ENCODE results near the gene FOXP1.
A peak's percentile ranks its signal among the peaks of the same experiment; 100 is the strongest.

FOXP1 gene

DNA sequence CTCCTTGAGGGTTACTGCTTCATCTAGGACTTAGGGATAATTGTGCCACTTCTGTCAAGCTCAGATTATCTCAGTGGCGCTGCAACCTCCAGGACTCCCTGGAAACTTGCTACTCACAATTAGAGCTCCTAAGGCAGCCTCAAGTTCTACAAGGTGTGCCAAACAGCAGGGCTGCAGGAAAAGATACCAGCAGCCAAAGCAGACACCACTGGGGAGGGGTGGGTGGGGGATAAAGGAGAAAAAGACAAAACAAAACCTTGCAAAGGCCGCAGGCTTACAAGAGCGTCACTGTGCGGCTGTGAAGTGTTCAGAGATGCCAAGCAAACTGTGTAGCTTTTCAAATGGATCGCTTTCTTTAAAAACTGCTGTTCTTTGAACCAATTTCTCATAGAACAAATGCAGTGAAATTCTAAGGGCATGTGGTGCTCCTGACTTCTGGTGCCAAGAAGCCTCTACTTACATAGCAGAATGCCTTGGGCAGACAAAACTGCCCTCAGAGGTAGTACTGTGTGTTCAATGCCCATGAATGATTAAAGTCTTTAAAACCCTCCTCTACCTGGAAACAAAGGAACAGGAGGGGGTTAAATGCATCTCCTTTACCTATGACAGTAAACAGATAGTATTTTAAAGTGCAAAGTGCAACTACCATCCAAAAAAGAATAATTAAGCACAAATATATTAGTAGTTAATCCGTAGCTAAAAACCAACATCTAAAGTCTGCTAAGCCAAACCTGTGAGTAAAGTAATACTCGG lies 353.4 kb downstream of the FOXP1 start:
- no peak overlapping the region for H3K4me3 ChIP-seq (ENCODE audit: low read length)
- DNase-seq (ENCODE audit: low read depth, low spot score): no peak

GRCh38 chr3:71228156-71228866 lies 355.2 kb downstream of the FOXP1 start:
- H3K4me3 ChIP-seq (ENCODE audit: low read length): no peak overlapping the region
- no peak for DNase-seq (ENCODE audit: low read depth, low spot score)

GRCh38 chr3:71227270-71227661 lies 356.3 kb downstream of the FOXP1 start:
- no peak overlapping the region for H3K4me3 ChIP-seq (ENCODE audit: low read length)
- no peak for DNase-seq (ENCODE audit: low read depth, low spot score)

DNA sequence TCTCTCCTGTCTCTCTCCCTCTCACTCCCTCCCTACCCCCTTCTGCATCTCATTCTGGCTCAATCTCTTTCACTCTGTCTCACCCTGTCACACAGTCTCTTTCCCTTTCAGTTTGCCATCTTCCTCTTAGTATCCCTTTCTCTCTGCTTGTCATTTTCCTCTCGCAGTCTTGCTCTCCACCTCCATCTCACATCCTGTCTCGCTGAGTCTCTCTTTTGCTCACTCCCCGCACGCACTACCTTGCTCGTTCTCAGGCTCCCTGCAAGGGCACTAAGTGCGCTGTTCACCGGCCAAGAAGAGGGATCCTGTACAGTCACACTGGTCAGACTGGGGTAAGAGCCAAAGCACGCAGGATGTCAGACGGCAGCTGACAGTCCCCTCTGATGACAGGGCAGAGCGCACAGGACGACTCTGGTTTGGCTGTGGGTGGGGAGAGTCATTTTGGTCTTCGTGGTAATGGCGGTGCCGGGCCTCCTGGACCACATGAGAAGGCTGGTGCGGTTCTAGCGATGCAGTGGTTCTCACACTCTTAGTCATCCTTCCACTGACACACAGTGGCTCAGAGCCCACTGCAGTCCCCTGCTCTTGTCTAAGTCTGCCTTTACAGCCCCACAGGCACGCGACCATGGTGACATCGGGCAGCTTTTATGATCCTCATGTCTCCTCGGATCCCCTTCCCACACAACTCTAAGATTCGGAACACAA lies 356.8 kb downstream of the FOXP1 start:
- no peak overlapping the region for H3K4me3 ChIP-seq (ENCODE audit: low read length)
- peak; percentile 27 for DNase-seq (ENCODE audit: low read depth, low spot score)

DNA sequence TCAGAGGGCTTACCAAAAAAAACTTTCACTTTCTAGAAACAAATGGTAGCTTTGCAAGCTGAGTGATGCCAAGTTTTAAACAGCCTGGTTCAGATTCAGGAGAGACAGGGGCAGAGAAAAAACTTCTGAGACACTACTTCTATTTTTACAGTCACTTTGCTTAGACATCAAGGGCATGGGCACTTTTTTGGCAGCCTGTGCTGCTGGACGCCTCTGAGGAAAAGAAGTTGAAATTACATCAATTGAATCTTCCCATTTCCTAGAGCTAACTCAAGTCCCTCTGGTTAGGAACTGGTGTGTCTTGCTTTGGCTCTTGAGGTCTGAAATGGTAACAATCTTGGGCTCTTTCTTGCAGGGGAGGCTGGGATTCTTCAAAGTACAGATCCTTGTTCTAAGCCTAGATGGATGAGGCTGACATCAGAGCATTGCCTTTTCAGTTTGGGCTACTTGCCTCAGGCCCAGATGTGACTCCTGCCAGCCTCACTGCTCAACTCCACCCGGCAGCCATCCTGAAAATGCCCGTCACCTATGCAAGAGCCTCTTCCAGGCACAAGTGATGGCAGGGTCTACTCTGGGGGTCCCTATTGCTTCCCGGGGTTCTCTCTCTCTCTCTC lies 357.5 kb downstream of the FOXP1 start:
- DNase-seq (ENCODE audit: low read depth, low spot score): no peak
- H3K4me3 ChIP-seq (ENCODE audit: low read length): no peak overlapping the region

DNA sequence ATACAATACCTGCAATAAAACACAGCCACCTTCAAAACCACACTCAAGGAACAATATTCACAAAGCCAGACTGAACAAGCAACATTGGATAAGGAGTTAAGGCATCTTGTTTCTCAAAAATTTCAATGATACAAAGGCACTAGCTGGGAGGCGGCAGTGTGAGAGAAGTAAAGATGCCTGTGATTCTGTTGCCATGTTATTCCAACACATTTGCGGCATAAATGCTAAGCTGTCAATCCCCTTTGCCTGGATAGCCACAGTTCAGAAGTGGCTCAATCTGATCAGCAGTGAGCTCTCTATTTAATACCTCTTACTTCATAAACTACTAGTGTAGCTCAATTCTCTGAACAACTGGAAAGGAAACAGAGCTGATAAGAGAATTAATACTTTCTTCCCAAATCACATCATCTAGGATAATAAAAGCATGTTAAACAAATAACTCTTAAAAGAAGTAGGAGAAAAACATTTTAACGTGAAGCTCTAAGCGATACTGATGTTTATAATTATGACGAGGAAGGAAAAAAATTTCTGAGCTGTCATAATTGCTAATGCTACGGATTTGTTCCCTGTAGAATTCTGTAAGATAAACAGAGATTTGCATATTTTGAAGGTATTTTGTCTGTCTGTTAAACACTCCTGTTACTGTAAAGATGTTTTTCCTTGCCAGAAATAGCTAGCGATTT lies 358.4 kb downstream of the FOXP1 start:
- H3K4me3 ChIP-seq (ENCODE audit: low read length): no peak overlapping the region
- DNase-seq (ENCODE audit: low read depth, low spot score): no peak

DNA sequence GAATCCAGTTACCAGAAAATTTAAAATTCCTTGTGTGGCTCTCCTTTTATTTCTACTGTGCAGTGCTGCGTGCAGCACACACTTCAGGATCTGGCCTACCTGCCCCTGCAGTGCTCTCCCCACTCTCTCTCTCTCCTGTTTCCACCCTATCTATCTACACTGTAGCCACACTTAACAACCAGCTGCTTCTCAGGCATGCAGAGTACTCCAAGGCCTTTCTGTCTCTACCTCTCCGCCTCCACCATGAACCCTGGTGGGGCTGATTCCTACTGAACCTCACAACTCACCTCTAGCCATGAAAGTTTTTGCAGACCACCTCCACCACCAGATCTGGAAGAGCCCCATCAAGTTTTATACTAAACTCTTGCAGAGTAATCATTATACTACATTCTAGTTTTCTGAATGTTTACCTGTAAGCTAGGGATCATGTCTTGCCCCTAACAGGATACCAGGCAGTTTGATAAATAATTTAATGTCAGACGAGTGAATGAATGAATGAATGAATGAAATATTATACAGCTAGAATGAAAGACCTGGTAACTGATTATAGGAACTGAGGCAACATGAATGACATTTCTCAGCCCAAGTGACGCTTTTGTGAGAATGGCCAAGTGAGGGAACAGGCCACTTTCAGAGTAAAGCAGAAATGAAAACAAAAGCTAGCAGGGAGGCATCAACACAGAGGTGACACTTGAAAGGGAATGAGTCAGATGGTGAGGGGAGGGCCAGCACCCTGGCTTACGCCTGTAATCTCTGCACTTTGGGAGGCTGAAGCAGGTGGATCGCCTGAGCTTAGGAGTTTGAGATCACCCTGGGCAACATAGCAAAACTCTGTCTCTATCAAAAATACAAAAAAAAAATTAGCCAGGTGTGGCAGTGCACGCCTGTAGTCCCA lies 363.5 kb downstream of the FOXP1 start:
- no peak overlapping the region for H3K4me3 ChIP-seq (ENCODE audit: low read length)
- DNase-seq (ENCODE audit: low read depth, low spot score): no peak

- H3K4me3 ChIP-seq (ENCODE audit: low read length): no peak overlapping the region
- no peak for DNase-seq (ENCODE audit: low read depth, low spot score)
Observed at GRCh38 chr3:71218508-71218907, 365.0 kb downstream of the FOXP1 start.

DNA sequence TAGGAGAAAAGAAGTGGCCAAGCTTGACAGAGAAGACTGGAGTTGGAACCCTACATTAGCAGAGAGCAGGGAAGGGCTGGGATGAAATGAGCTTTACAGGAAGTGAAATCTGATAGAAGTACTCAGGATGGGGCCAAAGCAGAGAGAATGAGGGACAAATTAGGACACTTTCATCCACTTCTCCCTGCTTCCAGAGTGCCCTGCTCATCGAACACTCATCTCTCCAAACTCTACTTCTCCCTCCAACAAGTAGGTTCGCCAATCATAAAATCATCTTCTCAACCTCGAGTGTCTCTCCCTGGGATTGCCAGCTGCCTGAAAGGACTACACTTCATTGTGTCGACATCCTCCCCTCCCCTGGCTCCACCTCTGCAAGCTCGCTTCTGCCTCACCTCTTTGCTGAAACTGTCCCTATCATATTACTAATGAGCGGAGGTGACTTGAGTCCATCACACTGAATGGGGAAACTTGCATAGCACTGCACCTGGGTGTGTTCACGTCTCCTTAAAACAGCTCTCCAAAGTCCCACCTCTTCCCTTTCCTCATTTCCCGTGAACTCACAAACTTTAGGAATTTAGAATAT lies 365.8 kb downstream of the FOXP1 start:
- no peak for DNase-seq (ENCODE audit: low read depth, low spot score)
- no peak overlapping the region for H3K4me3 ChIP-seq (ENCODE audit: low read length)

DNA sequence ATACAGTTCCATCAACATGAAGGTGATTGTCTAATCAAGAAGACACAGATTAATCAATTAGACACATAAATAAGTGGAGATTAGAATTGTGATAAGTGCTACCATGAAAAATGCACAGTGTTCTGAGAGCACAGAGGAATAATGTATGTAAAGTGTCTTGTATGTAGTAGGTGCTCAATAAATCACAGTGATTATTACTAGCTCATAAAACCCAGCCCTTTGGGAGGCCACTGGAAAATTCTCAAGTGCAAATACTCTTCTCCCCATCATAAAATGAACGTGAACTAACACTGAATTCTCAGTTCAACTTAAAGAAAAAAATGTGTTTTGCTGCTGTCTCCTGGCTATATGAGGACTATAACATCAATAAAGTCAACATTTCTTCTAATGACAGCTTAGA lies 368.2 kb downstream of the FOXP1 start:
- DNase-seq (ENCODE audit: low read depth, low spot score): no peak
- H3K4me3 ChIP-seq (ENCODE audit: low read length): no peak overlapping the region

- no peak for DNase-seq (ENCODE audit: low read depth, low spot score)
Observed at GRCh38 chr3:71214797-71215196, 368.7 kb downstream of the FOXP1 start.

DNA sequence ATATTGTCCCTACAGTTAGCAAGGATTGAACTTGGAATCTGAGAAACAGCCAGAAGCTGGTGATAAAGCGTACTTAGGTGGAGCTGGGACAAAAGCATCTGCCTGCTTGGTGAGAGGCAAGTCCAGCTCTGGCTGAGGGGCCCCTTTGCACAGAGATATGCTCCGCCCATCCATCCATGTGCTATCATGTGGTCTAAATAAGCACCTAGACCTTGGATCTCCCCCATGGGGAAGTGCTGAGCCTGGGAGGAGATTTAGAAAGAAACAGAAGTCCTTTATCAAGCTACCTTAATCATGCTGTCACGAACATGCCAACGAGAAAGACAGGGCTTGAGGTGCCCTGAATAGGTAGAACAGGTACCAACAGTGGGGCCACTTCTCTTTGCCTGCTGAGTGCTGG lies 369.5 kb downstream of the FOXP1 start:
- DNase-seq (ENCODE audit: low read depth, low spot score): no peak
- H3K4me3 ChIP-seq (ENCODE audit: low read length): no peak overlapping the region

More at GRCh38 chr3:71214797-71215196, 368.7 kb downstream of the FOXP1 start:
- H3K4me3 ChIP-seq (ENCODE audit: low read length): no peak overlapping the region

DNA sequence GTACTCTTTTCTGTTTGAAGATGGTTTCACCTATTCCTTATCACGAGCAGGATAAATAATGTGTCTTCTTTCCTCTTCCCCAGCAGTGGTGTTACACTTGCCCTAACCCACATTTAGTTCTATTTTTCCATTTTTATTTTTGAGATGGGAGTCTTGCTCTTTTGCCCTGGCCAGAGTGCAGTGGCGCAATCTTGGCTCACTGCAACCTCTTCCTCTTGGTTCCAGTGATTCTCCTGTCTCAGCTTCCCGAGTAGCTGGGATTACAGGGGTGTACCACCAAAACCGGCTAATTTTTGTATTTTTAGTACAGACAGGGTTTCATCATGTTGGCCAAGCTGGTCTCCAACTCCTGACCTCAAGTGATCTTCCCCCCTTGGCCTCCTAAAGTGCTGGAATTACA lies 372.4 kb downstream of the FOXP1 start:
- no peak overlapping the region for H3K4me3 ChIP-seq (ENCODE audit: low read length)
- DNase-seq (ENCODE audit: low read depth, low spot score): no peak

GRCh38 chr3:71210257-71211007 lies 373.1 kb downstream of the FOXP1 start:
- no peak overlapping the region for H3K4me3 ChIP-seq (ENCODE audit: low read length)
- DNase-seq (ENCODE audit: low read depth, low spot score): no peak

- DNase-seq (ENCODE audit: low read depth, low spot score): no peak
- no peak overlapping the region for H3K4me3 ChIP-seq (ENCODE audit: low read length)
Observed at GRCh38 chr3:71208211-71209095, 375.1 kb downstream of the FOXP1 start.

- no peak for DNase-seq (ENCODE audit: low read depth, low spot score)
Observed at GRCh38 chr3:71207632-71208031, 375.9 kb downstream of the FOXP1 start.

More at GRCh38 chr3:71207632-71208031, 375.9 kb downstream of the FOXP1 start:
- no peak overlapping the region for H3K4me3 ChIP-seq (ENCODE audit: low read length)

All from Jurkat, Clone E6-1 (cell line).